Activated CD8-positive, alpha-beta memory T cell treated with anti-CD3 and anti-CD28 coated beads for 36 hours (primary cell): ENCODE data around the gene PTPN12. TPM values are rescaled to one million over a fixed set of nuclear protein-coding genes. Genes with fewer than 3 reads are reported as not detected.

ENCODE experiments used
- CTCF ChIA-PET: fragments of 350-600 bp; sonication (Branson Sonifier 250); formaldehyde crosslinking; loops from one replicate; lab custom pipeline; 2021; ENCODE audit warnings: antibody characterized with exemption; lab: Charles Lee
- POLR2A ChIA-PET: fragments of 350-600 bp; sonication (Branson Sonifier 250); formaldehyde crosslinking; loops from one replicate; lab custom pipeline; 2021; ENCODE audit warnings: antibody characterized with exemption; lab: Charles Lee
- total RNA-seq, 2 experiments: library from RNA; stranded (reverse); gene quantifications; one replicate each; pipeline ENCODE4 v1.2.3, GENCODE V29; 2021

Gene PTPN12
- total RNA-seq, 2 experiments from 2014 or later, result 11.7 to 11.8 TPM

DNA sequence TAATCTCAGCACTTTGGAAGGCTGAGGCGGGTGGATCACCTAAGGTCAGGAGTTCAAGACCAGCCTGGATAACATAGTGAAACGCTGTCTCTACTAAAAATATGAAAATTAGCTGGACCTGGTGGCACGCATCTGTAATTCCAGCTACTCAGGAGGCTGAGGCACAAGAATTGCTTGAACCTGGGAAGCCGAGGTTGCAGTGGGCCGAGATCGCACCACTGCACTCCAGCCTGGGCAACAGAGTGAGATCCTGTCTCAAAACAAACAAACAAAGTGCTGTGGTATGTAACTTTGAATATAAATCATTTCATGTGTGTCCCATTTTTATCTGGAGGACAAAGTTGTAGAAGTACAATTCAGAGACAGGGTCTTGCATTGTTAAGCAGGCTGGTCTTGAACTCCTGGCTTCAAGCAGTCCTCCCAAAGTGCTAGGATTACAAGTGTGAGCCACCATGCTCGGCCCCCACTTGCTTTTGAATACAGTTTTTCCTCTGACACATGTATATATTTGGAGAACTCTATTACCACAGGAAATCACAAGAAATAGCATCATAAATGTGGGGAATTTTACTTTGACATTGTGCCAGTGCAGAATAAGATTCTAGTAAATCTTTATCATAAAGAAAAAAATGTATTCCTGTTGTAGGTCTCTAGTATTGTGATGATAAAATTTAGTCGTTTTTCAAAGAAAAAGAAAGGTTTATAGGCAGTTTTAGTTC lies 32.6 kb downstream of the PTPN12 start:
- ChIA-PET CTCF (no interaction called here), POLR2A (no interaction called here)

DNA sequence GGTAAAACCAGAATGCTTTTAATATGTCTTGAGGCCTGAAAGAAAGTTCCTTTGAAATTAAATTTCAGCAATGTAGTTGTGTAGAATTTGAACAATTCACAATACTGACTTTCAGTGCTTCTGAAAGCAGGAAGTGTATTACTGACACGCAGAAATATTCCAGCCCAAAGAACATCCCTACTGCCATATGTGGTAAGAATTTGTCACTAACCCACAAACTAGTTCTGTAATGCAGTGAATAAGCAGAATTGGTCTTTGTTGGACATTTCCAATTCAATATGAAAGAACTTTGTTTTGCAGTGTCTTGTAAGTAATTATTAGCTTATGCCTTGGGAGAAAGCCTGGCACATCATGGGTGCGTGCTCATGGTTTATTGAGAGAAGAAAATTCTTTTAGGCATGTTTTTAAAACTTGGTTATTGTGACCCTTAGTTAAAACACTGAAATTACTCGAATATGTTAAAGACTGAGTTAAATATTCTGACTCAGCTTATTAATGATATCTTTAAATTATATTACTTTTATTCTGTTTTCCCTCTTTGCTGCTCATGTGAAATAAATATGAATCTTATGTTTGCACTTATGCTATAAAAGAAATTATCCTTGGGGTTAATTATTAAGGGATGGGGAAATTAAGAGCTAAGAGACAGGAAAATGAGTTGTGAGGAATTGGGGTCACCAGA lies 33.4 kb downstream of the PTPN12 start:
- POLR2A ChIA-PET, result no interaction called here
- CTCF ChIA-PET, result no interaction called here

DNA sequence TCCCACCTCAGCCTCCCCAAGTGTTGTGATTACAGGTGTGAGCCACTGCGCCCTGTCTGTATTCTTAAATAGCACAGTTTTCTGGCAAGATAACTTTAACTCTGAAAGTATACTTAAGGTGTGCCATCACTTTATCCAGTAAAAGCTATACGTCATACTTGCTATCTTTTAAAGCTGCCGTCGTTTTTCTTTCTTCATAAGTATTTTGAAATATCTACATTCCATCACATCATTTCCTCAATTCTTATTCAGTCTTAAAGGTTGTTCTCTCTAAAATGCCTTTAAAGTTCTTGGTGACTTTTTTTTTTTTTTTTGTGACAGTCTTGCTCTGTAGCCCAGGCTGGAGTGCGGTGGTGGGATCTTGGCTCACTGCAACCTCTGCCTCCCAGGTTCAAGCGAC lies 34.7 kb downstream of the PTPN12 start:
- CTCF ChIA-PET, result no interaction called here

DNA sequence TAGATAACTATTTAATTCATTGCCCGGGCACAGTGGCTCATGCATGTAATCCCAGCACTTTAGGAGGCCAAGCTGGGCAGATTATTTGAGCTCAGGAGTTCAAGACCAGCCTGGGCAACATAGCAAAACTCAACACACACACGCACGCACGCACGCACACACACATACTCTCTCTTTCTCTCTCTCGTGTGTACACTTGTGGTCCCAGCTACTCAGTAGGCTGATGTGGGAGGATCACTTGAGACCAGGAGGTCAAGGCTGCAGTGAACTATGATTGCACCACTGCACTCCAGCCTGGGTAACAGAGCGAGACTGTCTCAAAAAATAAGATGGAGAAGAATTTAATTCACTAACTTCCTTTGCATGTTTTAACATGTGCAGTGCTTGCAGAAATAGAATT lies 38.1 kb downstream of the PTPN12 start:
- CTCF ChIA-PET, result no interaction called here
- POLR2A ChIA-PET, result no interaction called here

More for the DNA sequence above, 34.7 kb downstream of the PTPN12 start:
- POLR2A ChIA-PET, result no interaction called here

DNA sequence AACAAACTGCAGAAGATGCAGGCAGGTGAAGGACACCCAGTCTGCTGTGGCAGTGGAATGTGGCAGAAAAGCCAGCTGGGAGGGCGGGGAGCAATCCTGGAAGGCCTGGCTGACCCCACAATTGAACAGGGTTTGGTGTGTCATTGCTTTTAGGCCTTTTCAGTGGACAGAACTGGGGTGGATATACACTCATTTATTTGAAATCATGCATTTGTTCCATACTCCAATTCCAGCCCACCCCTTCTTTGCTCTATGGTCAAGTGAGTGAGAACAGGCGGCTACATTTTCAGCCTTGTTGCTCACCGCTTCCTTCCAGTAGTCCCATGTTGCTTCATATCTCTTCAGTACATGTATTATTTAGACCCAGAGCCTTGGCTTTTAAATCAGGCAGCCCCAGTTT lies 39.8 kb downstream of the PTPN12 start:
- POLR2A ChIA-PET, result no interaction called here
- CTCF ChIA-PET, result no interaction called here

DNA sequence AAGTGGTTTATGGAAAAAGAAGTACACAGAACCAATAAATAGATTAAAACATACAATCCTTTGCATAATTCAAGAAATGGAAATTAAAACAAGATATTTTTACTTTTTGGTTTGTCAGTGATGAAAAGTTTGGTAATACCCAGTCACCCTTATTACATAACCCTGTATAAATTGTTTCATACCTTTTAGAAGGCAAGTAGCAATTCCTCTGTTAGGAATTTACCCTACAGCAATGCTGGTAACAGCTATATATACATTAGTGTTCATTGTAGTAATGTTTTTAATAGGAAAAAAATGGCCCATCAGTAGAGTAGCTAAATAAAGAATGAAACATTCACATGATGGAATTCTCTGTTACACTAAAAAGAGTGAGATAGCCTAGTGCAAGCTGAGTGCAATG lies 42.7 kb downstream of the PTPN12 start:
- CTCF ChIA-PET, result no interaction called here
- POLR2A ChIA-PET, result no interaction called here

DNA sequence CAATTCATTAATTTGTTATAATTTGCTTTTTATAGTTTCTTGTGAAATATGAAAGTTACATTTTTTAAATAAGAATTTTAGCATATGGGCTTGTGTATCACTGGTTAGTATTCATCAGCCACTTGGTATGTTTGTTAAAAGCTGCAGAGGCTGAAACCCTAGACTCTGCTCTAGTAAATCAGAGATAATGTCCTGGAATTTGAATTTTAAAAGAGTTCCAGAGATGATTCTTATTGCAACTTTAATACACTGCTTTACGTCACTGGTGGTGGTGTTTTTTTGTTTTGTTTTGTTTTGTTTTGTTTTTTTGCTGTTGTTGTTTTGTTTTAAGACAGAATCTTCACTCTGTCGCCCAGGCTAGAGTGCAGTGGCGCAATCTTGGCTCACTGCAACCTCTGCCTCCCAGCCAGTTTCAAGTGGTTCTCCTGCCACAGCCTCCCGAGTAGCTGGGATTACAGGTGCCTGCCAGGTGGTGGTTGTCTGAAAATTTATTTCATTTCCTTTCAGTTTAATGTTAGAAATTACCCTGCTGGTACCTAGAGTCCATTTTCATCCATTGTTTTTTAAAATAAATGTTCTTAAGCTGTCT lies 43.8 kb downstream of the PTPN12 start:
- ChIA-PET POLR2A (no interaction called here), CTCF (no interaction called here)

DNA sequence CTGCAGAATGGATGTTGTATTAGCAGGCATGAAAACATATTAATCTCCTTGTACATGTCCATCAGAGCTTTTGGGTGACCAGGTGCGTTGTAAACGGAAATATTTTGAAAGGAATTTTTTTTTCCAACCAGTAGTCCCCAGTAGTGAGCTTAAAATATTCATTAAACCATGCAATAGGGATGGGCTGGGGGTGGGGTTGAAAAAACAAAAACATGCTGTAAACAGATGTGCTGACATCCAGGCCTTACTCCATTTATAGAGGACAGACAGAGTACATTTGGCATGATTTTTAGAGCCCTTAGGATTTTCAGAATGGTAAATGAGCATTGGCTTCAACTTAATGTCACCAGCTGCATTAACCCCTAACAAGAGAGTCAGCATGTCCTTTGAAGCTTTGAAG lies 50.2 kb downstream of the PTPN12 start:
- POLR2A ChIA-PET, result no interaction called here
- CTCF ChIA-PET, result no interaction called here

DNA sequence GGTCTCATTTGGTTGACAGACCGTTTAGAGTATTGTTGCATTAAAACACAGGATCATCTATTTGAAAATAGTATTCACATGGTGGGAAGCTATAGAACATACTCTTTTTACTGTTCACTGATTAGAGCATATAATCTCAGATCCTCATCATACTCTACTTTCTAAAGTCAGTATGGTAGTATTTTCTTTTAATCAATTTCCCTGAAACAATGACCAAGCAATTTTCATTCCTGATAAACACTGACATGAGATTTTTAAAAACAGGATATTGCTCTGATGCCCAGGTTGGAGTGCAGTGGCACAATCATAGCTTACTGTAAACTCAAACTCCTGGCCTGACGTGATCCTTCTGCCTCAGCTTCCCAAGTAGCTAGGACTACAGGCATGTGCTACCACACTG lies 63.9 kb downstream of the PTPN12 start:
- ChIA-PET CTCF (no interaction called here), POLR2A (no interaction called here)

DNA sequence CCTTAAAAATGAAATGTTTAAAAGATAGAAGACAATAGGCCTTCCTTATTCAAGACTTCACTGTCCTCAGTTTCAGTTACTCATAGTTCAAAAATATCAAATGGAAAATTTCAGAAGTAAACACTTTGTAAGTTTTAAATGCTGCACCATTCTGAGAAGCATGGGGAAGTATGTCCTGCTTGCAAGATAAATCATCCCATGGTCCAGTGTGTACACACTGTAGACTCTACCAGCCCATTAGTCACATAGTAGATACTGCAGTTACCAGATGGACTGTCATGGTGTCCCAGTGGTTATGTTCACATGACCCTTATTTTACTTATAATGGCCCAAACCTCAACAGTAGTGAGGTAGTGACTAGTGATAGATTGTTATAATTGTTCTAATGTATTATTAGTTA lies 69.5 kb downstream of the PTPN12 start:
- ChIA-PET POLR2A (no interaction called here), CTCF (no interaction called here)

DNA sequence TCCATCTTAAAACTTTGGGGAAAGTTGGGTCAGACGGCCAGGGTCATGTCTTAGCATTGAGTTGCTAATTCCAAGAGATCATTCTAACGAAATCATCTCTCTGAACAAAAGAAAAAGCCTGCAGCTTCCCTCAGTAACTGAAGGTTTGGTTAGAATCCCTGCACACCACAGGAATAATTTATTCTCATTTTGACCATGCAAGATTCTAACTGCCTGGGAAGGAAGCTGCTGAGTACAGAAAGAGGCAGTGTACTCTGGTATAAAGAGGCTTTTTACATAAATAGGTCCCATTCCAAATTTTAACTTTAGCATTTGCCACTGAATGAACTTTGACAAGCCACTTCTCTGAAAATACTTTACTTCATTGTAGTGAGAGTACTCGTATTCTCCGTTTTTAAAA lies 82.2 kb downstream of the PTPN12 start:
- POLR2A ChIA-PET, result no interaction called here
- CTCF ChIA-PET, result no interaction called here

DNA sequence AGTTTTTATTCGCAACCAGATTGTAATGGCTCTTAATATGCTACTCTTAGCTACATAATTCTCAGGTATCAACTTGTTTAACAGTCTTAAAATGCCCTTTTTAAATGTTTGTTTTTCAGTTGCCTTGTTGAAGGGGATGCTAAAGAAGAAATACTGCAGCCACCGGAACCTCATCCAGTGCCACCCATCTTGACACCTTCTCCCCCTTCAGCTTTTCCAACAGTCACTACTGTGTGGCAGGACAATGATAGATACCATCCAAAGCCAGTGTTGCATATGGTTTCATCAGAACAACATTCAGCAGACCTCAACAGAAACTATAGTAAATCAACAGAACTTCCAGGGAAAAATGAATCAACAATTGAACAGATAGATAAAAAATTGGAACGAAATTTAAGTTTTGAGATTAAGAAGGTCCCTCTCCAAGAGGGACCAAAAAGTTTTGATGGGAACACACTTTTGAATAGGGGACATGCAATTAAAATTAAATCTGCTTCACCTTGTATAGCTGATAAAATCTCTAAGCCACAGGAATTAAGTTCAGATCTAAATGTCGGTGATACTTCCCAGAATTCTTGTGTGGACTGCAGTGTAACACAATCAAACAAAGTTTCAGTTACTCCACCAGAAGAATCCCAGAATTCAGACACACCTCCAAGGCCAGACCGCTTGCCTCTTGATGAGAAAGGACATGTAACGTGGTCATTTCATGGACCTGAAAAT lies 89.7 kb downstream of the PTPN12 start:
- CTCF ChIA-PET, result interaction anchor here (0.8 kb wide), 1 partner anchor 25 kb away, joined by 3 read pairs; no protein-coding TSS in a partner anchor
- POLR2A ChIA-PET, result interaction anchor here (0.6 kb wide), 1 partner anchor 14 kb away, joined by 3 read pairs; no protein-coding TSS in a partner anchor

DNA sequence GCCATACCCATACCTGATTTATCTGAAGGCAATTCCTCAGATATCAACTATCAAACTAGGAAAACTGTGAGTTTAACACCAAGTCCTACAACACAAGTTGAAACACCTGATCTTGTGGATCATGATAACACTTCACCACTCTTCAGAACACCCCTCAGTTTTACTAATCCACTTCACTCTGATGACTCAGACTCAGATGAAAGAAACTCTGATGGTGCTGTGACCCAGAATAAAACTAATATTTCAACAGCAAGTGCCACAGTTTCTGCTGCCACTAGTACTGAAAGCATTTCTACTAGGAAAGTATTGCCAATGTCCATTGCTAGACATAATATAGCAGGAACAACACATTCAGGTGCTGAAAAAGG lies 90.2 kb downstream of the PTPN12 start:
- CTCF ChIA-PET, result no interaction called here
- POLR2A ChIA-PET, result no interaction called here

DNA sequence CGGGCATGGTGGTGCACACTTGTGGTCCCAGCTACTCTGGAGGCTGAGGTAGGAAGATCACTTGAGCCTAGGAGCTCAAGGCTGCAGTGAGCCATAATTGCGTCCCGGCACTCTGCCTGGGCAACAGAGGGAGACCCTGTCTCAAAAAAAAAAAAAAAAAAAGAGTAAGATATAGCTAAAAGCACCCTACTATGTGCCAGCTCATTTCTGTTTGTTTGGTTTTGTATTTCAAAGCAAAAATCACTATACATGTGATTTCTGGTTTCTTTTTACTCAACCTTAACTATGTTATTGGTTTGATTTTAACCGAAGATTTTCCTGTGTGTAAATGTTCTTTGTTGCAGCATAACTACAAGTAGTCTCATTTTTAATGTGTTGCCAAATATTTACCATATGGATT lies 92.7 kb downstream of the PTPN12 start:
- POLR2A ChIA-PET, result no interaction called here
- CTCF ChIA-PET, result no interaction called here

DNA sequence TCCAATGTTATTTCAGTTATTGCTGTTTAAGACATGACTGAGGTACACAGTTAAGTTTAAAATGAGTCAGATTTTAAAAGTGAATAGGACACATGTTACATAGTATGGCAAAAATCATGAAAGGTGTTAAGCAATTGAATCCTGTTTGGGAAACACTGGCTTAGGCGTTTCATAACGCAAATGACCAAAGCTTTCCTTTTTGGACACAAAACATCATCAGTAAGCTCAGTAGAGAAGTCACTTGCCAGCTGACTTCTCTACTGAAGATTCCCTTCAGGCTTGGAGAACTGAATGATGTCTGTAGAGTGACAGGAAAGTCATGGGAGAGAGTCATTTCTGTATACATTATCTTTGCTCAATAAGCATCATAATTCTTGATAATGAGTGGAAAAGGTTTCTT lies 94.7 kb downstream of the PTPN12 start:
- CTCF ChIA-PET, result no interaction called here
- POLR2A ChIA-PET, result no interaction called here

DNA sequence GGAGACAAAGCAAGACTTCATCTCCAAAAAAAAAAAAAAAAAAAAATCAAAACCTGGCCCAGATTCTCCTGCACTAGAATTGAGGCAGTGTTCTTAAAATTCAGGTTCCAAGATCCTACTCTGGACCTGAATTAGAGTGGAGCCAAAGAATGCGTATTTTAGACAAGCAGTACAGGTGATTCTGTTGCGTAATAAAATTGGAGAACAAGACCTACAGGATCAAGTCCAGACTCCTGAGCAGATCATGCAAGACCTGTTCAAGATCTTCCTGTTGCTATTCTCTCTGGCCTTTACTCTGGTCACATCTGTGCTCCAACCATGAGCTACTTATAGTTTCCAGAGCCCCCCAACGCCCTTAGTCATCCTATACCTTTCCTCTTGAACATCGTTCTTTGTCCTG lies 107.7 kb downstream of the PTPN12 start:
- POLR2A ChIA-PET, result no interaction called here
- CTCF ChIA-PET, result no interaction called here

DNA sequence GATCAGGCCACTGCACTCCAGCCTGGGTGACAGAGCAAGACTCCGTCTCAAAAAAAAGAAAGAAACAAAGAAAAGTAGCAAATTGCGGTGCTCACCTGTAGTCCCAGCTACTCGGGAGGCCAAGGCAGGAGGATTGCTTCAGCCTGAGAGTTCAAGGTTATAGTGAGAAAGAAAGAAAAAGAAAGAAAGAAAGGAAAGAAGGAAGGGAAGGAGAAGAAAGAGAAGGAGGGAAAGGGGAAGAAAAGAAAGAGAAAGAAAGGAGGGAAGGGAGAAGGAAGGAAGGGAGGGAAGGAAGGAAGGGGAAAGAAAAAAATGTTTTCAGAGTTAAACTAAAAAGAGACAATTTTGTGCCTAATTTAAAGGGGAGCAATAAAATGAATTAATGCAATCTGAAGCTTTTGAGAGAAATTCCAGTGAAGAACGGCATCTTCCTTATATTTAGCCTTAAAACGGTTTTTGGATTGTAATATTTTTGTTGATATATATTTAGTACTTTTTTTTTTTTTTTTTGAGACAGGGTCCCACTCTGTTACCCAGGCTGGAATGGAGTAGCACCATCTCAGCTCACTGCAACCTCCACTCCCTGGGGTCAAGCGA lies 111.7 kb downstream of the PTPN12 start:
- CTCF ChIA-PET, result no interaction called here
- POLR2A ChIA-PET, result no interaction called here

DNA sequence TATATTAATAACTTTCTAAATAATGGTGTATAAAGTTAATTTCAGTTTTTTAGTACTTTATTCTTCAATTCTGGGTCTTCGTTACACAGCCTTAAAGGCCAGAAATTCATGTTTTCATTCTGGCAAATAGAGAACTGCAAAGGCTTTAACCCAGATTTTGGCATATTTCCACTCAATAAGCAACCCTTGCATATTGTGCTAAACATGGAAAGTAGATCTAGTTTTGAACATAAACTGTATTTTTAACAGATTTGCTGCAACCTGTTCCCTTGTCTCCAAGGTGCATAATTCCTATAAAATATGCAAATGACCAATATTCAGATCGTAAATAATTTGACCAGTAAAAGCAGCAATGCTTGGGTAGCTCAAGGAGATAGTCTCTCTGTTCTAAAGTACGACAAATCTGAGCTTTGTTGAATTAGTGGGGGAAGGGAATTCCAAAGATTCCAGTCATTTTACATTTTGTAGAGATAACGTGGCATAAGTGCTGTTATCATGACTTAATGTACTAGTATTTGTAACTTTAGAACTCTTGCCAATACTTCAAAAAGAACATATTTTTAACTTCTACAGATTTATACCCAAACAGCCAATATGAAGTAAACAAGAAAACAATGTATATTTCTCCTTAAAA lies 112.7 kb downstream of the PTPN12 start:
- POLR2A ChIA-PET, result no interaction called here
- CTCF ChIA-PET, result interaction anchor here (0.8 kb wide), 1 partner anchor 94 kb away, joined by 3 read pairs; no protein-coding TSS in a partner anchor

DNA sequence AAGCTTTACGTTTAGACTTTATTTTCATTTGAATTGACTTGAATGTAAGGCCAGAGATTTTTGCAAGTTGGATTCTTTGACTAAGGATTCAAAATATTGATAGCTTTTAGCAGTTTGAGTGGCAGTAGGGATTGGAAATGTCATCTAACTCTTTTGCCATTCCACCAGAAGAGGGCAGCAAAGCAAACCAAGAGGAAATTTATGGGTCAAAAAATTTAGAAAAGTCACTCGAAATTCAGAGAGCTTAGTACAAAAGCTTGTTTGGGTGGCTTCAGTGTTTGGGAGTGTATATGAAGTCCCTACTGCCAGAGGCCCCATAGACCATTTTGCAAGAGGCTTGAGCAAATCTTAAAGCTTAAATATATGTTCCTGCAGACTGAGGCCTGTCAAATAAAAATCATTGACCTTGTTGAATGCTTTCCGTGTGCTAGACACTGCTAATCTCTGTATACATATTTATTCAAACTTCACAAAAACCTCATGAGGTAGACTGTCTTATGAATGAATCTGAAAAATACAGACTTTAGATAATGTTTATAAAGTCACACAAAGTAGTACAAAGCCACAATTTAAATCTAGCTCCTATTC lies 114.6 kb downstream of the PTPN12 start:
- ChIA-PET CTCF (interaction anchor here (0.5 to 1.8 kb wide), 15 partner anchors 8 to 392 kb away, joined by 3 to 8 read pairs (median 4); no protein-coding TSS in a partner anchor), POLR2A (interaction anchor here (0.6 kb wide), 1 partner anchor 297 kb away, joined by 3 read pairs; no protein-coding TSS in a partner anchor)
